ENCODE measurements around the gene LBP. TPM values are rescaled to one million over a fixed set of nuclear protein-coding genes. Genes with fewer than 3 reads are reported as not detected.

Gene LBP
- total and polyA plus RNA-seq, 8 donors = 0.16 to 1.9 (median 0.30) TPM; not detected in 3

GRCh38 chr20:38344107-38344701 is 2.1 kb upstream of the LBP start:
- 69 to 73% methylated on average over 5 of the region's 5 CpGs for WGBS, 2 donors
- no peak for FAIRE-seq
- TF ChIP-seq, protein P1, sequence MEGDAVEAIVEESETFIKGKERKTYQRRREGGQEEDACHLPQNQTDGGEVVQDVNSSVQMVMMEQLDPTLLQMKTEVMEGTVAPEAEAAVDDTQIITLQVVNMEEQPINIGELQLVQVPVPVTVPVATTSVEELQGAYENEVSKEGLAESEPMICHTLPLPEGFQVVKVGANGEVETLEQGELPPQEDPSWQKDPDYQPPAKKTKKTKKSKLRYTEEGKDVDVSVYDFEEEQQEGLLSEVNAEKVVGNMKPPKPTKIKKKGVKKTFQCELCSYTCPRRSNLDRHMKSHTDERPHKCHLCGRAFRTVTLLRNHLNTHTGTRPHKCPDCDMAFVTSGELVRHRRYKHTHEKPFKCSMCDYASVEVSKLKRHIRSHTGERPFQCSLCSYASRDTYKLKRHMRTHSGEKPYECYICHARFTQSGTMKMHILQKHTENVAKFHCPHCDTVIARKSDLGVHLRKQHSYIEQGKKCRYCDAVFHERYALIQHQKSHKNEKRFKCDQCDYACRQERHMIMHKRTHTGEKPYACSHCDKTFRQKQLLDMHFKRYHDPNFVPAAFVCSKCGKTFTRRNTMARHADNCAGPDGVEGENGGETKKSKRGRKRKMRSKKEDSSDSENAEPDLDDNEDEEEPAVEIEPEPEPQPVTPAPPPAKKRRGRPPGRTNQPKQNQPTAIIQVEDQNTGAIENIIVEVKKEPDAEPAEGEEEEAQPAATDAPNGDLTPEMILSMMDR (IDR thresholded peaks at IDR 0.05) = no peak
- Histone ChIP-seq H3K27ac (no peak overlapping the region), H3K36me3 (no peaks in the 10 kb centered on the region), H3K4me3 (no peak overlapping the region), H3K27me3 (no peaks in the 10 kb centered on the region), H3K4me1 (no peaks in the 10 kb centered on the region), H3K9me3 (no peaks in the 10 kb centered on the region)
- DNase-seq = no peak
- intact Hi-C loops (cut with DNase I) = no loop called here
- ATAC-seq = no peak

- TF ChIP-seq, protein P1 (IDR thresholded peaks at IDR 0.05) = no peak
- WGBS, 2 donors = 22 to 24% methylated on average over 2 of the region's 2 CpGs
These were observed 639 bp upstream of the LBP start for GRCh38 chr20:38345643-38346042.

GRCh38 chr20:38346741-38347140 is 459 bp downstream of the LBP start:
- Histone ChIP-seq H3K4me1 (no peaks in the 10 kb centered on the region), H3K4me3 (no peak overlapping the region)
- 56 to 67% methylated on average over 4 of the region's 4 CpGs for WGBS, 2 donors

More at GRCh38 chr20:38345643-38346042, 639 bp upstream of the LBP start:
- Histone ChIP-seq H3K4me3 (no peak overlapping the region), H3K9me3 (no peaks in the 10 kb centered on the region), H3K27me3 (no peaks in the 10 kb centered on the region), H3K4me1 (no peaks in the 10 kb centered on the region), H3K36me3 (no peaks in the 10 kb centered on the region), H3K27ac (no peak overlapping the region)
- FAIRE-seq (no peak), ATAC-seq (peak in 1 of 4 donors; percentile 20), DNase-seq (no peak)
- intact Hi-C loops (cut with DNase I) = no loop called here

DNA sequence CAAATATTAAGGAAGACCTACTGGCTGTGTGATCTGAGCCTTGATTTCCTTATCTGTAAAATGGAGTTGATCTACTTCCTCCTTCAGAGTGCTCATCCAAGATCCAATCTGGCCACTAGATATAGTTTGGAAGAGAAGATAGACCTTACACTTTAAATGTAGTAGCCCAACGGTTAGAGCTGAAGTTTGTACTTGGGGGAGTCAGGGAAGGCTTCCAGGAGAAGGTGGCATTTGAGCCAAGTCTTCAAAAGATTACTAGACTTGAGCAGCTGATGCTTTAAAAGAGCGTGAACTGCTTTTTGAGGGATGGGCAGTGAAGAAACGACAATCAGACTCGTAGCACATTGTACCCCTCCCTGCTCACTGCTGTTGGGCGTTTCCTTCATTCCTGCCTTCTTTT is 3.6 kb downstream of the LBP start:
- H3K9me3 ChIP-seq = no peaks in the 10 kb centered on the region
- ATAC-seq = no peak
- TF ChIP-seq, protein P1 (IDR thresholded peaks at IDR 0.05) = no peak
- intact Hi-C loops (cut with DNase I) = no loop called here
- H3K36me3 ChIP-seq = no peaks in the 10 kb centered on the region
- no peak overlapping the region for H3K4me3 ChIP-seq
- no peak for FAIRE-seq
- H3K4me1 ChIP-seq = no peaks in the 10 kb centered on the region
- H3K27ac ChIP-seq = no peak overlapping the region
- DNase-seq = no peak
- no peaks in the 10 kb centered on the region for H3K27me3 ChIP-seq
- WGBS, 2 donors = 61 to 64% methylated on average over 5 of the region's 5 CpGs

More at GRCh38 chr20:38346741-38347140, 459 bp downstream of the LBP start:
- TF ChIP-seq, protein P1 (IDR thresholded peaks at IDR 0.05) = no peak
- FAIRE-seq (no peak), ATAC-seq (no peak), DNase-seq (no peak)
- intact Hi-C loops (cut with DNase I) = no loop called here
- no peak overlapping the region for H3K27ac ChIP-seq
- H3K36me3 ChIP-seq = no peaks in the 10 kb centered on the region
- no peaks in the 10 kb centered on the region for H3K9me3 ChIP-seq
- H3K27me3 ChIP-seq = no peaks in the 10 kb centered on the region
